ENCODE measurements around the gene SSR2.
"Not testable (repeated sequence)": the region's sequence is repeated elsewhere in the genome, so short reads cannot be mapped to it uniquely, and the experiment has no call there.

The SSR2 gene

DNA sequence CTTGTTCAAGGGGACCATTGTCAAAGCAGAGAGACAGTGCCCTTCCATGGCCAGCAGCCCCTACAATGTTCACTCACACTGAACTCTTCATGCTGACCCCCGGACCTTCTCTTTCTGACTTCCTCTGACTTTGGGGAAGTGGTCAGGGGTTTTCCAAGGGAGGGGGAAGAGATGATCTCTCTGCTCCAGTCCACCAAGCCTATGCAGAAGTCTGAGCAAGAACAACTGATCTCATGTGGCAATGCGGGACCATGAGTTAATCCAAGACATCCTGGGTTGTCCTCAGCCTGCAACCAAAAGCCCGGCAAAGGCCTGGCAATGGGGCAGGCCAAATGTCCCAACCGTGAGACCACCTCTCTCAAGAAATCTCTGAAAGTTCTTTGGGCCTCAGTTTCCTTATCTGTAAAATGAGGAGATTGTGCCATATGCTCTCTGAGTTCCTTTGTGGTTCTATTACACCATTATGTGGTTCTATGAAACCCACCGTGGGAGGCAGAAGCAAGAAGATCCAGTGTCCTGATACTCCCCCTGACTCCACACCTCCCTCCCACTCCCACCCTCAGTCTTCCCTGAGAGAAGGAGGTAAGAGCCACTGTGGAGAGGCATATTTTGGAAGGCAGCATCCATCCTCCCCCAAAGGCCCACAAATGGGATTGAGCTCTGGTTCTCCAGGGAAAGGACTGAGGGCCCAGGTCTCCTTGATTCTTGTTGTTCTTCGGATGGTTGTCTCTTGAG, 30.6 kb downstream of the SSR2 start:
- DNase-seq = no peak

DNA sequence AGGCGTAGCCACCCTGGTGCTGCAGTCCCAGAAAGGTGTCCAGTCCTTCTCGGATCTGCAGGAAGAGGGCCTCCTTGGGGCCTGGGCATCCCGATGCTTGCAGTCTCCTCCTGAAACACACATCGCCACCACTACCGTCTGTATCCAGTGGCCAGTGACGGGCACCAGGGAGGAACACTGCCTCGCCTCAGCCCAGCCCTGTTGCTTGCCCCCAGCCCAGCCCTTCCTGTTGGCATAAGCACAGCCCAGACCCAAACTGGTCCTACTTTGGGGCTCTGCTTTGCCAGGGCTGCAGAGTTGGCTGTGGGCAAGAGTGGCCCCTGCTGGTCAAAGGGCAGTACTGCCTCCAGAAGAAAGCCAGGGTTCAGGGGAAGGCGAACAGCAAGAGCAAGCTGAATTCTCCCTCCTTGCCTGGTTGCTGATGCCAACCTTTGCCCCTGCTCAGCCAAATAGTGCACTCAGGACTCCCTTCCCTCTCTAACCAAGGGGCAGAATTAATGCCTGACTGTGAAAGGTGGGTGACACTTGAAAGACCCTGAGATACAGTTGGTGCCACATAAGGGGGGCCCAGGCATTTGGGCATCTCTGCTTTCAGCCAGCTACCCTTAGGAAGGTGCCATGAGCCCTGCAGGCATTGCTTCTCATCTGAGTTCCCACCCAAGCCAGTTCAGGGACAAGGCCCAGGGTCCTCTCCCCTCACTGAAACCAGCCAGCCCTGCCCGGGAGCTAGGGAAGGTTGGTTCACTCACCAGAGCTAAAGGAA, 31.3 kb downstream of the SSR2 start:
- DNase-seq = peak; percentile 77

DNA sequence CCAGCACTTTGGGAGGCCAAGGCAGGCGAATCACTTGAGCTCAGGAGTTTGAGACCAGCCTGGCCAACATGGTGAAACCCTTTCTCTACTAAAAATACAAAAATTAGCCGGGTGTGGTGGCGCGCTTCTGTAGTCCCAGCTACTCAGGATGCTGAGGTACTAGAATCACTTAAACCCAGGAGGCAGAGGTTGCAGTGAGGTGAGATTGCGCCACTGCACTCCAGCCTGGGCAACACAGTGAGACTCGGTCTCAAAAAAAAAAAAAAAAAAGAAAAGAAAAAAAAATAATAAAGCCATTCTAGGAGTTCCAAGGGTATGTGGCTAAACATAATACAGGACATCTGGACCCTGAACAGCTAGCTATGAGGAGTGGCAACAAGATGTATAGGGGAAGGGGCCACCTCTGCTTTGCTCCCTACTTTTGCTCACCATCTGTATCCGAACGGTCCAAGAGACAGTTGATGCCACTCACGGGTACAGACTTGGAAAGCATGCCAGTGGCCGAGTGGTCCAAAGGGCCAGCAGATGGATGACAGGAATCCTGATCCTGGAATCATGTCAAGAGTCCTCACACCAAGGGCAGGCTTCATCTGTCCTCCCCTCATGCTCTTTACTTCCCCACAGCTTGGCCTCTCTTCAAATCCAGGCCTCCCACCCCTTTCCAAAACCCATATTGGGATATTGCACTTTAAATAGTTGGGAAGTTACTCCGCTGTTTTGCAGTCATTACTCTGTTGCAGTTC, 35.7 kb downstream of the SSR2 start:
- DNase-seq = not testable (repeated sequence)

DNA sequence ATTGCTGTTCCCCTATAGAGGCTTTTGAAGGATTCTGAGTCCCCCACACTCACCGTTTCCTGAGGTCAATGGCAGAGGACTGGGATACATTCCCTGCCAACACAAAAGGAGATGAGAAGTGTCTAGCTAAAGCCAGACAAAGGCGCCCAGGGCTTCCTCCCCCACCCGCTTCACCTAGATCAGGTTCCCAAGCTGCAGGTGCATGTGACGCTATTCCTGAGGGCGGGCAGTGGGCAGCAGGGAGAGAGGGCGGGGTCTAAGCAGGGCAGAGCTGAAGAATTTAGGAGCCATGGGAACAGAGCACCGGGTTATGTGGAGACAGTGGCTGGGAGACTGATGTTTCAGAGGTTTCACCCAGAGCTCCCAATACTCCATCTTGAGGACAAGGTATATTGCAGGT, 36.4 kb downstream of the SSR2 start:
- DNase-seq = no peak

DNA sequence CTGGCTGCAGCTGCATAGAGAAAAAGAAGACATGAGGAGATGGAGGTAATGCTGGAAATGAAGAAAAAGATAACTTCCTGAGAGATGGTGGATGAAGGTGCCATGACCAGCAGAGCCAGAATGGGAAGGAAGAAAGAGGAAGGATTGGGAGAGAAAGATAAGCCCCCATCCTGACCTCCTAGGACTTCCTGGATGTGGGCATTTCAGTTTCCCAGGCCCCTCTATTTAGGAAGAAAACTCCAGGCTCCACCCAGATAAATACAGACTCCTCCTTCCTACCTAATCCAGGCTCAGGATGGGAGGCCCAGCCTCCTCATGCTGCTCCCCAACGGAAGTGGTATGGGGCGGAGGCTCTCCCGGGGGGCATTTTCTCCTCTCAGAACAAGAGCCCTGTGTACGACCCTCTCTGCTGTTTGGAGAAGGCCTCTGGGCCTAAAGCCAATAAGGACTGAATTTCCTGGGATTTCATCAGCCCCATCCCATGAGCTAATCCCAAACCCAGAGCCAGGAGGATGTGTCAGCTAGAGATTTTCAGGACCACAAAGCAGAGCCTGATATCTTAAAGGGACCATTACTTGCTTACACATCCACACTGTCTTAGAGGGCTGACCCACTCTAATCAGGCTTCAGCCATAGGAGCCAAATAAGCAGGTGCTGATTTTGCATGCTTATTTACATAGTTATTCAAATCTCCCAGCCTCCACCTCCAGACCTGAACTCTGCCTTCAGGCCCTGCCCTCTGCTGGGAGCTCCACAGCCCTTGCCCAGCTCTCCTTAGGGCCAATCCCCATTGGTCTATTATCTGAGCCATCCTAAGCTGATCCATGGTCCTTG, 37.3 kb downstream of the SSR2 start:
- DNase-seq = no peak

DNA sequence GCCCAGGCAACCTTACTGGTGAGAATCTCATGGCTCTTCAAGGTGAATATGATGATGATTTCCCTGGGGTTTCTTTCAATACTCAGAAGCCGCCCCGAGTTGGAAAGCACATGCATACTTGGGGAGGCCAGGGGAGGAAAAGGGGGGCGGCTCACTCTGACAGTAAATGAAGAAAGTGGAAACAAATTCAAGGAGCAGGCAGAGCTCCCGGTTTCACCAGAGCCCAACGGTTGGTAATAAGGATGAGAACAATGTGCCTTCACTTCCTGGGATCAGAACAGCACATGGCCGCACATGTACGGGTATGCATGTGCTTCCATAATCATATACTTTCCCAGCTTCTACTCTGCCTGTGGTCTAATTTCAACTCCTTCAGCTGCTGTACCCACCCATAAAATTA, 38.6 kb downstream of the SSR2 start:
- DNase-seq = no peak

DNA sequence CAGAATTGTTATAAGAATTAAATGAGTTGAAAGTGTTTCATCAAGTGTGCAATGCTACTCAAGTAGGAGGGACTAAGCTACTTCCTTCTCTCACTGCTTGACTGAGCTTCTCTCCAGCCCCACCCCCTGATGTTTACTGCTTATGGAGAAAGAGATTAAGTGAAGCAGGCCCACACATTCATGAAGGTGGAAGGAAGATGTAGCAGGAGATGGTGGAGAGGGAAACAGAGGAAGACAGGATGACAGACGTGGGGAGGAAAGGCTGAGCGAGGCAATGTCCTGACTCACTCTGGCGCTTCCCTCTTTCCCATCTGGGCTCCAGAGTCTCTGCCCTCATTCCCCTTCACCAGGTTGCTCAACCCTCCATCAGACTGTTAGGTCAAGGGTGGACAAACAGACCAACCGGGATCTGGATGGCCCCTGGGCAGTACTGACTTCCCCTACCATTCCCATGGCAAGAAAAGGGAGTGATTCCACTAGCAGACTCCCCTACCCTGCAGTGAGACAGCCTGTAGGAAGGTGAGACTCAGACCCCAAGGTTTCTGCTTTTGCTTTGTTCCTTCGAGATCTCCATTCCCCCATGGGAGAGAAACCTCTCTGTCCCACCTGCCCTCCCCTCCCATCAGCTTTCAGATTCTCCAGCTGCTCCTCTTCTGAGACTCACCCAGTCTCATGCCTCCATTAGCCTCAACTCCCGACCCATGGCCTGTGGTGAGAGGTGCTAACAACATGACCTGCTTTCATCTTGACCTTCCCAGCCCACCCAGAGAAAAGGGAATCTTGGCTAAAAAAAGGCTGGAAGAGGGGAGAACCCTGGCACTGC, 39.3 kb downstream of the SSR2 start:
- no peak for DNase-seq

DNA sequence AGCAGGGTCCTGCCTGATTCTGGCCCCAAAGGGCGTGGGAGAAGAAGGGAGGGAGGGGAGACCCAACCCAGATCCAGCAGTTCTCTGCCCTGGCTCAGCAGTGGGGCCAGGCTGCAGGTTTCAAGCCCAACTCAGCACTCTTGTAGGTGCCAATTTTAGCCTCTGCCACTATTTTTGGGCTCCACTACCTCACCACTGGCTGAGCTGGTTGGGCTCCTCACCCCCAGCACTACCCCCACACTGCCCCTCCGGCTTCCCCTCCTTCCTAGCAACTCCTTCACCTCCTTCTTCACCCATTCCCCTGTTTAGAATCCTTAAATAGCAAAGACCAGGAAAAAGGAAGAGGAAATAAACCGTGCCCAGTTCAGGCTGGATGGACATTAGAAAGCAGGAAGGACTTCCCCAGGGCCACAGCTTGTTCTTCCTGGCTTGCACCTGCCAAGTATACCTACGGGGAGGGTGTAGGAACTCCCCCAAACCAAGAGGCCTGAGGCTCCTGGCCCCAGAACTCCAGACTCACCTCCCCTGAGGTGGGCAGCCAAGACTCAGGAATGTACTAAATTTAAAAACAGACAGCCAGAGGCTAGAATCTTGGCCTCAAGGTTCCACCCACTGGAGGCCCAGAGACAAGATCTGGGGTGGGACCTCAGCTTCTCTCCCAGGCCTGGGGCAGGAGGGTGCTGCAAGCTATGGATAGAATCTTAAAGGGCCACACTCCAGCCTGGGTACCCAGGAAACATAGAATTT, 41.0 kb downstream of the SSR2 start:
- DNase-seq = no peak

DNA sequence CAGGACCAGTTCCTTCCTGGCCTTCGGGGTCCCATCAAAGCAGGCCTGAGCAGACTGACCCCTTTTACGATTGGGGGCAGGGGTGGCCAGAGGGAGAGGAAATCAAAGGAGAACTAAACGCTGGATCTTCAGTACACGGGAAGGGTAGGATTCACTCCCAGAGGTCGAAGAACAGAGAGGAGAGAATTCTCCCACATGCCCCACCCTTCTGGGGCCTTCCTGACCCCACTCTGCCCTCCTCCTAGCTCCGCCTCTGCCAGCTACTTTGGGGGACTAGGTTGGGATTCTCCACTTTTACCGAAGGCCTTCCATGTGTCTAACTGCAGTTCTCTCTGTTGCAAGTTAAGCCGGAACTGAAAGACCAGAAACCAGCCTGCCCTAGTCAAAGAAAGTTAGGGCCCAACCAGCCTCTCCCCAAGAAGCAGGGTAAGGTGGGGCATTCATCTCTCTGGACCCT, 41.8 kb downstream of the SSR2 start:
- no peak for DNase-seq

DNA sequence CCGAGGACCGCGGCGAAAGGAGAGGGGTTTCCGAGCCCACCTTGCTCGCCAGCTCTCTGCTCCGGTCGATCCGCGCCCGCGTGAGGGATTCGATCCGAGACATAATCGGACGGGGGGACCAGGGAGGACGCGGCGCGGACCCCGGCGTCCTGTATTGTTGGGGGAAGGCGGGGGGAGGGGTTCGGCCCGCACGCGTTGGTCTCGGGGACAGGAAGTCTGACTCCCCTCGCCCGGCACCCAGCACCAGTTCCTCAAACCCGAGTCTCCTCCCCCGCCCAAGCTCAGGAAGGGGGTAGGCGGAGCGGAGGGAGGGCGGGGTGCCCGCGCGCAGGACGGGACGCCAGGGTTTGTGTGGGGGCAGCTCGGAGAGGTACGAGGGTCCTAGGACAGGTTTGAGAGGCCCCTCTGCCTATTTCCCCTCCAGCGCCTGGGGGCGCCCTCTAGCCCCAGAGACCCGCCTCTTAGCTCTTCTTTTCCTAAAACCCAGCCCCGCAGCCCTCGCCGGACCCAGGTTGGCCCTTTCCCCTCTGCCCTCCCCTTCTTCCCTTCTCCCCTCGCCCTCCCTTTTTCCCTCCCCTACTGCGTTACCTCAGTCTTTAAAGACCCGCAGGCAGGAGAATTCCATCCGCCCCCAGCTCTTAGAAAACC, 42.3 kb downstream of the SSR2 start, which contains the start of gene ARHGEF2:
Gene ARHGEF2 (minus strand): TSS at position 223 of the 648 bp plus-strand sequence. CDS start 120 bp downstream, at position 103.
- peak; percentile 67 for DNase-seq

DNA sequence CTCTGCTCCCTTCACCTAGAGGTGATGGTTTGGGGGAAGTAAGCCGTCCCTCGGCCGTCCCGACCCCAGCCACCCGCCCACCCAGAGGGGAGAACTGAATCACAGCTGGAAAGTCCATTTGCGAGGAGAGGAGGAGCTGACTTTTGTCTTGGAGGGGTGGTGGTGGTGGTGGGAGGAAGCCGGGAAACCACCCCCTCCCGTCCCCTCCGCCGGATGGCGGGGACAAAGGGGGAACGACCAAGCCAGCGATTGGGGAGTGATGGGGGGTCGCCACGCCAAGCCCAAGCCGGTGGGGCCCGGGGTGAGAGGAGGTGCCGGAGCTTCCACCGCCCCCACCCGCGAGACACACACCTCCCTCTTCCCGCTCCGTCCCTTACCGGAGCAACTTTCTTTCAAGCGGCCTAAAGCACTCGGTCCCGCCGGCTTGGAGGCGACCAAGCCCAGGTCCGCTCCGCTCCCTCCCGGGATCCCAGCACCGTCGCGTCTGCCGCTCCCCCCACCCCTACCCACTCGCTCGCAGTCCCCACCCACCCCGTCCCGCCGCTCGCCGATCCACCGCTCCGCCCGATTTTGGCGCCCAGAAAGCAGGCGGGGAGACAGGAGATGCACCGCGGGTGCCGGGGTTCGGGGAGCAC, 42.9 kb downstream of the SSR2 start:
- DNase-seq = no peak

DNA sequence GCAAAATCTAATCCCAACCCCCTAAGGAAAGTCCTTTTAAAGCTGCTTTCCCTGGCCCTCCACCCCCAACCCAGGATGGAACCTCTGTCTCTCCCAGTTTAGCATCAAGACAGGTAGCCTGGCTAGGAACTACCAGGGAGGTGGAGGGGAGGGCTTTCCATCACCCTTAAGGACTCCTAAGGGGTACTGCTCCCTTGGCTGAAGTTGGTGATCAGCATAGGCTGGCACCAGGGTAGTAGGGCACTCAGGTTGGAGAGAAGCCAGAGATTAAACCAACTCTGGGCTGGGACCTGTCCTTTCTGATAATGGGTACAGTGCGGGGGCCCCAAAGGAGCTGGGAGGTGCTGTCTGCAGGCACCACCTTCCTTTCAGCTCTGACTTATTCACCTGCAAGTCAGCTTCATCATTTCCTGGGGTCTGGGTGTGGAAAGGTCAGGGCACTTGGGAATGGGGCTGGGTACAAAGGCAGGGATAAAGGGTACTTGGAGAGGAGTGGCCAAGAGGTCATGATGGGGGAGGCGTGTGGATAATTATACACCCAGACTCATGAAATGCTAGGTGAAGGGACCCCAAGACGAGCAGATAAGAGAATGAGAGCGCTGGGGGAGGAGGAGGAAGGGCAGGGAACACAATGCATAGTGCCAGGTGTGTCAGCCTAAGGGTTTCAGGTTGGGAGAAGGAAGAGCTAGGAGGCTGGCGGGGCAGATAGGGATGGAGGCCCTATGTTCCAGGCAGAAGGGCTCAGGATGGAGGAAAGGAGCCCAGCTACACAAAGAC, 43.6 kb downstream of the SSR2 start:
- no peak for DNase-seq

DNA sequence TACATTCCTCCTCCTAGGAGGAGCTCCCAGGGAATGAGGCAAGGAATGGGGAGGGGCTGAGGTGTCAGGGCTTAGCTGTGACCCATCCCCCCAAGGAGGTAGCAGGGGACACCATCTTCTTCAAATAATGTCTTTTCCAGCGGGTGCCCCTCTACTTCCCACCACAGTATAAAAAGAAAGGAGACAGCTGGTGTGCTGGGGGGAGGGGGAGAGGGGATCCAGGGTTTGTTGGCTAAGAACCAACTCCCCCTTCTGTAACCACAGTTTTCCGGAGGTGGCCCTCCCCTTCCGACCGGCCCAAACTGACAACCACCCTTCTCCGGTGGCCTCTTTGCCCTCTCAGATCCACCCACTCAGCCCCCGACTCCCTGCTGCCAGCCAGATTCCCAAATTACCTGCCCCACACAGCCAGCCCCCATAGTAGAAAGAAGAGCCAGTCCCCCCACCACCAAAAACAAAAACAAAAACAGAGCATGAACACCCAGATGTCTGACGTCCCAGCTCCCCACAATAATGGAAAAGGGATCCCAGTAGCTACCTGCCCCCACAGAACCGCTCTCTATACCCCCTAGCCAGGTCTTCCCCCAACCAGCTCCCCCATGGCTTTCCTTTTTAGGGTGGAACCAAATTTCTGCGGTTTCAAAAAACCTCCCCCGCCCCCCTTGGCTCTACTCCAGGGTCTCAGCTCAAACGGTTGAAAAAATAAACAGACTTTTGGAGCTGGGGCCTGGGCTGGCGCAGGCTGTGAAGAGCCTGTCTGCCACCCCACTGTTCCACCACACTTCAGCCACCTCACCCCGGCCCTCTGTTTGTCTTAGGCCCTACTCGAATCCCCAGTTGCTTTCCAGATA, 44.5 kb downstream of the SSR2 start:
- peak; percentile 73 for DNase-seq

DNA sequence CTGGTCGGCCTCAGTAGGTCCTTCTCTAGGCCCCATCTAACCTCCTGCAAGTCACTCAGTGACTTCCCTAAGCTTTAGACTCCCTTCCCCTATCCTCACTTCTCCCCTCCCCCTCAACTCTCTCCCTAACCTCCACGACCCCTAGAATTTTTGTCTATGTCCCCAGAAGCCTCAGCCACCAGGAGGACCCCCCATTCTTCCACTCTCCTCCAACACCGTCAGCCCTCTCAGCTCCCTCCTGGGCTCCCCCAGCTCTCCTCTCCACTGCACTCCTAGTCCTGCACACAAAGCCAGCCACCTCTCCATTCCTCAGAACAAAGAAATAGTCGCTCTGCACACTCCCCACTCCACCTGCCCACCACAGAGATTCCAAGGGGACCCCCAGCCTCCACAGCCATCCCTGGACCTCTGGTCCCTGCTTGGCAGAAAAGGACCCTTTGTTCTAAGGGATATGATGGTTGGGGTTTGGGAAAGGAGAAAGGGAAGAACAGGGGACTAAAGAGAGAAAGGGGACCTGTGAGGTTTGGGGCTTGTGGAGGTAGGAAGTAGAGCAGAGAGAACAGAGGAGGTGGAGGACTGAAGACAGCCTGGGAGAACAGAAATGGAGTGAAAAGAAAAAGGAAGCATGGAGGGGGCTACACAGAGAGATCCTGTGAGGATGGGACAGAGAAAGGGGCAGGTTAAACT, 45.2 kb downstream of the SSR2 start:
- no peak for DNase-seq

DNA sequence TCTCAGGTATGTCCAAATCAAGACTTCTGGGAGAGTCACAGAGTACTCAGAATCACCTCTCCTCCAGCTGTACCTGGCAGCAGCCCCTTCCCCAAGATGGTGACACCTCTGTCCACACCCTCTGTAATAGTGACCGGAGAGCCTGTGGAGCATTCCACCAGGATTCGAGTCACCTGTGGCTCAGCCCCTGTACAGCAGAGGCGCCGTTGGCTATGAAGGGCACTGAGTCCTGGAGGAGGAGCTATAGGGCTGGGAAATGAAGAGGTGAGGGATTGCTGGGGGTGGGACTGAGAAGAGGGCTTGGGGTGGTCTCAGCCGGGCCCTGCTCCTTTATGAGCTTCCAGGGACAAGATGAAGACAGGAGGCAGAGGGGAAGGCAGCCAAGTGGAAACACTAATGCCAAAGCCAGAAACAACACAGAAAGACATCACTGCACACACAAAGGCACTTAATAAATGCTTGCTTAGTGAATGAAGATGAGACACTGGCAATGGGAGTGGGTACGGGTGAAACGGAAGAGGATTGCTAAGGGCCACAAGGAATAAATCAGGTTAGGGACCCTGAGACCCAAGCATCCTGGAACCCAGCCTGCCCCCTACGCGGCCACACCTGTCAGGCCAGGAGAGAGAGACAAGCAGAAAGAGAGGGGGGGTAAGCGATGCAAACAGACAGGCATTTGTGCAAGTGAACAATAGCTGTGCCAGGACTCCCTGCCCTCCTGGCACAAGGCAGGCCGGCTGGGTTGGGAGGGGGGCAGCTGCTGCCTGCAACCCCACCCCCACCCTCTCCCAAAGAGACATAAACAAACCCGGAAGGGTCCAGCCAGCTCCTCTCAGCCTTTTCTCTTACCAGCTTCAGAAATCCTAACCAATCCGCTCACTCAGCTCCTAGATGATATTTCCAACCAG, 46.3 kb downstream of the SSR2 start:
- DNase-seq = no peak

DNA sequence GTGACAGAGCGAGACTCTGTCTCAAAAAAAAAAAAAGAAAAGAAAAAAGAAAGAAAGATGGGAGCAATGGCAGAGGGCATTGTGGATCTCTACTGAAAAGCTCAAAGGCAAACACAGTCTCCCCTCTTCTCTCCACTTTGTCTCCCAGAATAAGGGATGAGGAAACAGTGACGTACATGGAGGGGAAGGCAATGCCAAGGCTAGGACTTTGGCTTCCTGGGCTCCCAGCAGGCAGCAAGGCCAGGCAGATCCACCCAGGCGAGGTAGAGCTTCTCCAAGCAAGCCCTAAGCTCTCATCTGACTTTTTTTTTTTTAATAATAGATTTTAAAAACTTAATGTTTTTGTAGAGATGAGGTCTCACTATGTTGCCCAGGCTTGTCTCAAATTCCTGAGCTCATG, 47.0 kb downstream of the SSR2 start:
- no peak for DNase-seq

Measured in activated CD4-positive, alpha-beta T cell treated with anti-CD3 and anti-CD28 coated beads, Interleukin-2, amount 50 U/mL, for 1 hour (primary cell).